HepG2 (cell line): ENCODE data around the gene USP28. TPM values are rescaled to one million over a fixed set of nuclear protein-coding genes. Genes with fewer than 3 reads are reported as not detected.
A peak's percentile ranks its signal among the peaks of the same experiment; 100 is the strongest.

Experiments
- ARID2 ChIP-seq: sonication (generic); formaldehyde crosslinking; IDR thresholded peaks from 2 replicates; pipeline ENCODE4 v1.8.1; 2022; ENCODE audit warnings: mild to moderate bottlenecking, missing genetic modification reagents, borderline replicate concordance
- ATRX ChIP-seq: sonication (generic); formaldehyde crosslinking; IDR thresholded peaks from 2 replicates; pipeline ENCODE4 v1.4.0; 2020; ENCODE audit warnings: missing genetic modification reagents, borderline replicate concordance
- BORCS8-MEF2B ChIP-seq: sonication (generic); formaldehyde crosslinking; IDR thresholded peaks from 2 replicates; pipeline ENCODE4 v1.8.0; 2022; ENCODE audit warnings: mild to moderate bottlenecking, missing genetic modification reagents
- CHD2 ChIP-seq: IDR thresholded peaks from 2 replicates; pipeline ENCODE4 v1.6.1; 2011; ENCODE audit warnings: low read depth, low read length, improper control_type of control experiment
- DRAP1 ChIP-seq: IDR thresholded peaks from 2 replicates; pipeline ENCODE4 v1.6.1; 2016; ENCODE audit warnings: missing genetic modification reagents, missing compliant biosample characterization
- DZIP1 ChIP-seq: sonication (generic); formaldehyde crosslinking; IDR thresholded peaks from 2 replicates; pipeline ENCODE4 v1.5.0; 2020; ENCODE audit warnings: mild to moderate bottlenecking, missing genetic modification reagents
- FOXA1 ChIP-seq, 2 experiments: fragments of 450-650 bp in 1 of 2; sonication (generic) in 1 of 2; formaldehyde crosslinking in 1 of 2; IDR thresholded peaks; 2 replicates each; pipeline versions ENCODE4 v1.4.0 to v1.6.1; 2016 to 2020; ENCODE audit warnings: missing genetic modification reagents in 1 of 2
- HNF4A ChIP-seq: sonication (generic); formaldehyde crosslinking; IDR thresholded peaks from 2 replicates; pipeline ENCODE4 v1.4.0; 2020; ENCODE audit warnings: missing genetic modification reagents
- ISL2 ChIP-seq: sonication (generic); formaldehyde crosslinking; IDR thresholded peaks from 2 replicates; pipeline ENCODE4 v1.5.0; 2020; ENCODE audit warnings: missing genetic modification reagents
- JUNB ChIP-seq: sonication (generic); formaldehyde crosslinking; IDR thresholded peaks from 2 replicates; pipeline ENCODE4 v1.8.0; 2022; ENCODE audit warnings: missing genetic modification reagents, mild to moderate bottlenecking, borderline replicate concordance
- KMT2B ChIP-seq: IDR thresholded peaks from 2 replicates; pipeline ENCODE4 v1.6.1; 2016; ENCODE audit warnings: missing genetic modification reagents, missing compliant biosample characterization
- LCORL ChIP-seq, 2 experiments: fragments of 450-650 bp in 1 of 2; sonication (generic) in 1 of 2; formaldehyde crosslinking in 1 of 2; IDR thresholded peaks; 2 replicates each; pipeline versions ENCODE4 v1.5.0 to v1.6.1; 2017 to 2020; ENCODE audit warnings: antibody characterized with exemption in 1 of 2, missing genetic modification reagents in 1 of 2
- MAF1 ChIP-seq: sonication (generic); formaldehyde crosslinking; IDR thresholded peaks from 2 replicates; pipeline ENCODE4 v1.5.0; 2020; ENCODE audit warnings: missing genetic modification reagents, borderline replicate concordance
- MED13 ChIP-seq: sonication (generic); formaldehyde crosslinking; IDR thresholded peaks from 2 replicates; pipeline ENCODE4 v1.5.0; 2020; ENCODE audit warnings: missing genetic modification reagents
- RFX1 ChIP-seq: fragments of 450-650 bp; IDR thresholded peaks from 2 replicates; pipeline ENCODE4 v1.6.1; 2017
- SMAD1 ChIP-seq: sonication (generic); formaldehyde crosslinking; IDR thresholded peaks from 2 replicates; pipeline ENCODE4 v1.4.0; 2020; ENCODE audit warnings: missing genetic modification reagents, low read depth, mild to moderate bottlenecking, borderline replicate concordance
- TOE1 ChIP-seq: sonication (generic); formaldehyde crosslinking; IDR thresholded peaks from 2 replicates; pipeline ENCODE4 v1.4.0; 2020; ENCODE audit warnings: mild to moderate bottlenecking, missing genetic modification reagents
- YEATS4 ChIP-seq: sonication (generic); formaldehyde crosslinking; IDR thresholded peaks from 2 replicates; pipeline ENCODE4 v1.4.0; 2020; ENCODE audit warnings: missing genetic modification reagents, borderline replicate concordance
- ZFP37 ChIP-seq: sonication (generic); formaldehyde crosslinking; IDR thresholded peaks from 2 replicates; pipeline ENCODE4 v1.4.0; 2020; ENCODE audit warnings: missing genetic modification reagents, borderline replicate concordance
- ZFP82 ChIP-seq: sonication (generic); formaldehyde crosslinking; IDR thresholded peaks from 2 replicates; pipeline ENCODE4 v1.5.1; 2020; ENCODE audit warnings: mild to moderate bottlenecking, missing genetic modification reagents, borderline replicate concordance
- ZNF121 ChIP-seq: sonication (generic); formaldehyde crosslinking; IDR thresholded peaks from 2 replicates; pipeline ENCODE4 v1.5.0; 2020; ENCODE audit warnings: mild to moderate bottlenecking, missing genetic modification reagents
- ZNF143 ChIP-seq: sonication (generic); formaldehyde crosslinking; IDR thresholded peaks from 2 replicates; pipeline ENCODE4 v1.4.0; 2020; ENCODE audit warnings: missing genetic modification reagents
- ZNF24 ChIP-seq: fragments of 450-650 bp; IDR thresholded peaks from 2 replicates; pipeline ENCODE4 v1.6.1; 2017; ENCODE audit warnings: antibody characterized with exemption, mild to moderate bottlenecking
- ZNF260 ChIP-seq: sonication (generic); formaldehyde crosslinking; IDR thresholded peaks from 2 replicates; pipeline ENCODE4 v1.4.0; 2020; ENCODE audit warnings: missing genetic modification reagents, low read depth, mild to moderate bottlenecking, borderline replicate concordance
- ZNF543 ChIP-seq: sonication (generic); formaldehyde crosslinking; IDR thresholded peaks from 2 replicates; pipeline ENCODE4 v1.4.0; 2020; ENCODE audit warnings: mild to moderate bottlenecking, missing genetic modification reagents
- ZNF546 ChIP-seq: sonication (generic); formaldehyde crosslinking; conservative IDR thresholded peaks from 2 replicates; pipeline ENCODE4 v1.8.1; 2023; ENCODE audit warnings: mild to moderate bottlenecking, missing genetic modification reagents
- ZNF580 ChIP-seq: IDR thresholded peaks from 2 replicates; pipeline ENCODE4 v1.6.1; 2016; ENCODE audit warnings: low read depth, borderline replicate concordance
- ZNF678 ChIP-seq: sonication (generic); formaldehyde crosslinking; IDR thresholded peaks from 2 replicates; pipeline ENCODE4 v1.4.0; 2020; ENCODE audit warnings: mild to moderate bottlenecking, missing genetic modification reagents
- polyA plus RNA-seq, 8 experiments: library from polyadenylated mRNA; depleted of rRNA in 3 of 8; stranded (reverse) in 7 of 8; unstranded in 1 of 8; fragments of >200 nt; fragmentation: Illumina TruSeq in 4 of 8; extraction: Trizol in 4 of 8; gene quantifications; 2 replicates each; pipeline versions ENCODE4 v1.2.1 to v1.2.3, GENCODE V29; 2011 to 2016; ENCODE audit warnings: low read depth in 4 of 8, missing spikeins in 1 of 8, mixed read lengths in 1 of 8; ENCODE audit not compliant: insufficient read depth in 1 of 8
- total RNA-seq, 5 experiments: library from RNA; depleted of rRNA; stranded (reverse); fragments of >200 nt; fragmentation: Illumina TruSeq; extraction: Trizol; gene quantifications; 2 replicates each; pipeline ENCODE4 v1.2.3, GENCODE V29; 2016; ENCODE audit warnings: low read depth in 1 of 5

The USP28 gene
- total and polyA plus RNA-seq, 2 of the 13 experiments (the other 11 are each of a cell fraction or from before 2014, with no cell fraction given), result 29.6 to 34.3 TPM

- TF ChIP-seq SMAD1 (CRISPR knock-in tag) (0 out of 2 replicates have a peak, but pooled peaks have one; percentile 29), HNF4A (CRISPR knock-in tag) (0 out of 2 replicates have a peak, but pooled peaks have one; percentile 21), ZNF678 (CRISPR knock-in tag) (no peak), ISL2 (CRISPR knock-in tag) (peak; percentile 58), RFX1 (no peak), ZNF543 (CRISPR knock-in tag) (peak; percentile 59; the same call in 1 of the 2 replicates), ZNF580 (peak; percentile 69; the same call in 1 of the 2 replicates), ZNF143 (CRISPR knock-in tag) (peak; percentile 80), ZFP37 (no peak), JUNB (CRISPR knock-in tag) (no peak), KMT2B (CRISPR knock-in tag) (peak; percentile 60; the same call in 1 of the 2 replicates), ARID2 (0 out of 2 replicates have a peak, but pooled peaks have one; percentile 32), FOXA1 (IDR thresholded peaks at IDR 0.05) (no peak), FOXA1 (CRISPR knock-in tag; IDR thresholded peaks at IDR 0.05) (0 out of 2 replicates have a peak, but pooled peaks have one; percentile 12), BORCS8-MEF2B (0 out of 2 replicates have a peak, but pooled peaks have one; percentile 24), ZNF260 (CRISPR knock-in tag) (no peak), ZFP82 (CRISPR knock-in tag) (no peak), YEATS4 (peak; percentile 82; the same call in 1 of the 2 replicates), CHD2 (no peak), ATRX (no peak), ZNF121 (CRISPR knock-in tag) (no peak; the same call in 1 of the 2 replicates), DRAP1 (peak; percentile 80; the same call in 1 of the 2 replicates), ZNF24 (no peak), LCORL (IDR thresholded peaks at IDR 0.05) (0 out of 2 replicates have a peak, but pooled peaks have one; percentile 19), LCORL (CRISPR knock-in tag; IDR thresholded peaks at IDR 0.05) (no peak), MED13 (CRISPR knock-in tag) (no peak), TOE1 (CRISPR knock-in tag) (0 out of 2 replicates have a peak, but pooled peaks have one; percentile 41), ZNF546 (no peak), MAF1 (0 out of 2 replicates have a peak, but pooled peaks have one; percentile 55), DZIP1 (CRISPR knock-in tag) (no peak)
Measured at GRCh38 chr11:113875234-113876073, at the start of gene USP28 (continued).
